HepG2 (cell line): ENCODE results near the gene PLVAP.

Experiments used
- ATF2 ChIP-seq: sonication (generic); formaldehyde crosslinking; IDR thresholded peaks from 2 replicates; pipeline ENCODE4 v1.4.0; 2020; ENCODE audit warnings: missing genetic modification reagents
- BCL3 ChIP-seq: sonication (generic); formaldehyde crosslinking; IDR thresholded peaks from 2 replicates; pipeline ENCODE4 v1.5.1; 2020; ENCODE audit warnings: mild to moderate bottlenecking, missing genetic modification reagents, moderate library complexity
- CTCF ChIP-seq: sonication (generic); formaldehyde crosslinking; IDR thresholded peaks from 2 replicates; pipeline ENCODE4 v1.5.0; 2020; ENCODE audit warnings: mild to moderate bottlenecking, missing genetic modification reagents, moderate library complexity
- HDAC2 ChIP-seq: sonication (generic); formaldehyde crosslinking; IDR thresholded peaks from 2 replicates; pipeline ENCODE4 v1.4.0; 2020; ENCODE audit warnings: missing genetic modification reagents
- NFATC3 ChIP-seq: sonication (generic); formaldehyde crosslinking; IDR thresholded peaks from 2 replicates; pipeline ENCODE4 v1.5.1; 2020; ENCODE audit warnings: mild to moderate bottlenecking, missing genetic modification reagents
- STAG1 ChIP-seq: sonication (generic); formaldehyde crosslinking; IDR thresholded peaks from 2 replicates; pipeline ENCODE4 v1.4.0; 2020; ENCODE audit warnings: missing genetic modification reagents
- ZNF574 ChIP-seq: sonication (generic); formaldehyde crosslinking; IDR thresholded peaks from 2 replicates; pipeline ENCODE4 v1.4.0; 2020; ENCODE audit warnings: missing genetic modification reagents

GRCh38 chr19:17359905-17360800, 17.0 kb downstream of the PLVAP start:
- TF ChIP-seq ZNF574, result no peak
- TF ChIP-seq STAG1 (CRISPR knock-in tag), result no peak
- TF ChIP-seq NFATC3, result no peak
- TF ChIP-seq HDAC2 (CRISPR knock-in tag), result no peak
- no peak for TF ChIP-seq BCL3 (CRISPR knock-in tag)
- no peak for TF ChIP-seq CTCF
- no peak for TF ChIP-seq ATF2 (CRISPR knock-in tag)
